SK-N-SH (cell line): Measurements from ENCODE around the gene FOXR1.

Experiments used
- CHD2 ChIP-seq: fragments of 150-350 bp; IDR thresholded peaks from 2 replicates; pipeline ENCODE4 v1.6.1; 2018; ENCODE audit warnings: low read length; ENCODE audit not compliant: partially characterized antibody
- ELF1 ChIP-seq: IDR thresholded peaks from 2 replicates; pipeline ENCODE4 v1.4.0; 2012
- EP300 ChIP-seq, 2 experiments: IDR thresholded peaks; 2 replicates each; pipeline versions ENCODE4 v1.4.0 to v1.6.1; 2012; ENCODE audit warnings: borderline replicate concordance in 1 of 2, low read depth in 1 of 2, low read length in 1 of 2
- MXI1 ChIP-seq: IDR thresholded peaks from 2 replicates; pipeline ENCODE4 v1.6.1; 2012; ENCODE audit warnings: mild to moderate bottlenecking, low read depth, low read length, improper control_type of control experiment
- POLR2AphosphoS5 ChIP-seq: IDR thresholded peaks from 2 replicates; pipeline ENCODE4 v1.6.1; 2012; ENCODE audit warnings: low read depth, low read length
- SMC3 ChIP-seq: IDR thresholded peaks from 2 replicates; pipeline ENCODE4 v1.6.1; 2012; ENCODE audit warnings: low read depth, low read length, improper control_type of control experiment
- TCF12 ChIP-seq: IDR thresholded peaks from 2 replicates; pipeline ENCODE4 v1.4.0; 2012
- TF ChIP-seq, protein P1 (sequence below): fragments of 200-600 bp; sonication (generic); IDR thresholded peaks from 2 replicates; pipeline ENCODE4 v1.6.1; 2017; ENCODE audit warnings: antibody characterized with exemption, mild to moderate bottlenecking, moderate library complexity
- TF ChIP-seq, protein P2 (sequence below): IDR thresholded peaks from 2 replicates; pipeline ENCODE4 v1.4.0; 2012; ENCODE audit warnings: low read depth
- TF ChIP-seq, protein P3 (sequence below): fragments of 150-350 bp; IDR thresholded peaks from 2 replicates; pipeline ENCODE4 v1.6.1; 2016; ENCODE audit warnings: mild to moderate bottlenecking, low read depth, low read length

DNA sequence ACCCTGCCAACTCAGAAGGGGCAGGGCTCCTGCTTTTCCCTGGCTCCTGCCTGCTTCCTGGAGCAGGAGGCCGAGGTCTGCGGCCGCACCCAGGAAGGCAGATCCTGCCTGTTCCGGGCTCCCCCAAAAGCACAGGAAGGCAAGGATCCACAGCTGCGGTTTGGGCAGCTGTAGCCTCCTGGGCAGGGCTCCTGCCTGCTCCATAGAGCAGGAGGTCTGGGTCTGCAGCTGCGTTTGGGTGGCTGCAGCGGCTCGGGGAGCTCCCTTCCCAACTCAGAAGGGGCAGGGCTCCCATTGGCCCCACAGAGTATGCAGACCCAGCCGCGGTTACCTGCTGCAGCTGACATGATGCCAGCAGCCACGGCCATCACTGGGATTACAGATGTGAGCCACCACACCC lies 10.0 kb upstream of the FOXR1 start:
- no peak for TF ChIP-seq SMC3
- TF ChIP-seq, protein P1, sequence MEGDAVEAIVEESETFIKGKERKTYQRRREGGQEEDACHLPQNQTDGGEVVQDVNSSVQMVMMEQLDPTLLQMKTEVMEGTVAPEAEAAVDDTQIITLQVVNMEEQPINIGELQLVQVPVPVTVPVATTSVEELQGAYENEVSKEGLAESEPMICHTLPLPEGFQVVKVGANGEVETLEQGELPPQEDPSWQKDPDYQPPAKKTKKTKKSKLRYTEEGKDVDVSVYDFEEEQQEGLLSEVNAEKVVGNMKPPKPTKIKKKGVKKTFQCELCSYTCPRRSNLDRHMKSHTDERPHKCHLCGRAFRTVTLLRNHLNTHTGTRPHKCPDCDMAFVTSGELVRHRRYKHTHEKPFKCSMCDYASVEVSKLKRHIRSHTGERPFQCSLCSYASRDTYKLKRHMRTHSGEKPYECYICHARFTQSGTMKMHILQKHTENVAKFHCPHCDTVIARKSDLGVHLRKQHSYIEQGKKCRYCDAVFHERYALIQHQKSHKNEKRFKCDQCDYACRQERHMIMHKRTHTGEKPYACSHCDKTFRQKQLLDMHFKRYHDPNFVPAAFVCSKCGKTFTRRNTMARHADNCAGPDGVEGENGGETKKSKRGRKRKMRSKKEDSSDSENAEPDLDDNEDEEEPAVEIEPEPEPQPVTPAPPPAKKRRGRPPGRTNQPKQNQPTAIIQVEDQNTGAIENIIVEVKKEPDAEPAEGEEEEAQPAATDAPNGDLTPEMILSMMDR = no peak
- no peak for TF ChIP-seq POLR2AphosphoS5
- no peak for TF ChIP-seq ELF1
- TF ChIP-seq TCF12 = no peak
- TF ChIP-seq, protein P2, sequence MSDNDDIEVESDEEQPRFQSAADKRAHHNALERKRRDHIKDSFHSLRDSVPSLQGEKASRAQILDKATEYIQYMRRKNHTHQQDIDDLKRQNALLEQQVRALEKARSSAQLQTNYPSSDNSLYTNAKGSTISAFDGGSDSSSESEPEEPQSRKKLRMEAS = no peak
- no peak for TF ChIP-seq MXI1
- no peak for TF ChIP-seq EP300 (IDR thresholded peaks at IDR 0.05; ENCODE audit: borderline replicate concordance in 1 of 2, low read depth in 1 of 2, low read length in 1 of 2)
- TF ChIP-seq, protein P3, sequence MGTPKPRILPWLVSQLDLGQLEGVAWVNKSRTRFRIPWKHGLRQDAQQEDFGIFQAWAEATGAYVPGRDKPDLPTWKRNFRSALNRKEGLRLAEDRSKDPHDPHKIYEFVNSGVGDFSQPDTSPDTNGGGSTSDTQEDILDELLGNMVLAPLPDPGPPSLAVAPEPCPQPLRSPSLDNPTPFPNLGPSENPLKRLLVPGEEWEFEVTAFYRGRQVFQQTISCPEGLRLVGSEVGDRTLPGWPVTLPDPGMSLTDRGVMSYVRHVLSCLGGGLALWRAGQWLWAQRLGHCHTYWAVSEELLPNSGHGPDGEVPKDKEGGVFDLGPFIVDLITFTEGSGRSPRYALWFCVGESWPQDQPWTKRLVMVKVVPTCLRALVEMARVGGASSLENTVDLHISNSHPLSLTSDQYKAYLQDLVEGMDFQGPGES = no peak
- no peak for TF ChIP-seq CHD2
